Stimulated activated memory B cell treated with anti-CD40 and anti-IgM and Interleukin-4, amounts not matched to agents 10 μg/mL and 1 μg/mL and 100 μg/mL, for 72 hours (primary cell): ENCODE data around the gene RB1.
"Not testable (repeated sequence)": the region's sequence is repeated elsewhere in the genome, so short reads cannot be mapped to it uniquely, and the experiment has no call there.

Experiments used
- ATAC-seq: fragments of 150-1000 bp; cut with Tn5 transposase; 2 replicates; pipeline ENCODE4 v1.10.0; 2021
- H3K27ac Mint-ChIP-seq: one replicate; pipeline ENCODE4 v1.8.0; 2022; ENCODE audit warnings: mild to moderate bottlenecking, mixed read lengths
- H3K27me3 Mint-ChIP-seq: one replicate; pipeline ENCODE4 v1.8.0; 2022; ENCODE audit warnings: mixed read lengths
- H3K36me3 Mint-ChIP-seq: one replicate; pipeline ENCODE4 v1.8.0; 2022; ENCODE audit warnings: mixed read lengths
- H3K4me1 Mint-ChIP-seq: one replicate; pipeline ENCODE4 v1.8.0; 2022; ENCODE audit warnings: mixed read lengths
- H3K4me3 Mint-ChIP-seq: one replicate; pipeline ENCODE4 v1.8.0; 2022; ENCODE audit warnings: mild to moderate bottlenecking, moderate library complexity, mixed read lengths
- H3K9me3 Mint-ChIP-seq: one replicate; pipeline ENCODE4 v1.8.0; 2022; ENCODE audit warnings: mixed read lengths

Gene RB1

GRCh38 chr13:48355524-48355923, 52.0 kb downstream of the RB1 start:
- H3K4me1 Mint-ChIP-seq, H3K27me3 Mint-ChIP-seq, H3K4me3 Mint-ChIP-seq, ATAC-seq, H3K27ac Mint-ChIP-seq: not testable (repeated sequence)
- peaks cover 13% of the 10 kb centered on the region for H3K9me3 Mint-ChIP-seq
- peaks cover 80% of the 10 kb centered on the region for H3K36me3 Mint-ChIP-seq

DNA sequence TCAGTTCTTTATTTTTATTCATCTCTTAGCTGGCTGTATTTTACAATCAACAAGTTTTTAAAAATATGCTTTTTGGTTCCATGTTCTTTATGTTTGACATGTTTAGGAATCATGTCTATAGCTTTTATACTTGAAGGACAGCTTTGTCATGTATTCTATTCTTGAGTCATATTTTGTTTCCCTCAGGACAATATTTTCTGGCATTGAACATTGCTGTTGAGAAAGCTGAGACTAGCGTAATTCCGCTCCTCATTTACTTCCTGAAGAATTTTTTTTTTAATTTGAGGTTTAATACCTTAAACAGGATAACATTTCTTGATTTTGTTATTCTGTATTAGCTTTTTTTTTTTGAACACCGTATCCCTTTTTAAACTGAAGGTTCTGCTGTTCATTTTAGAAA, 53.2 kb downstream of the RB1 start:
- H3K4me1 Mint-ChIP-seq = no peaks in the 10 kb centered on the region
- H3K4me3 Mint-ChIP-seq = no peak overlapping the region
- ATAC-seq = no peak
- H3K9me3 Mint-ChIP-seq = peaks cover 13% of the 10 kb centered on the region
- no peak overlapping the region for H3K27ac Mint-ChIP-seq
- no peaks in the 10 kb centered on the region for H3K27me3 Mint-ChIP-seq
- H3K36me3 Mint-ChIP-seq = peaks cover 69% of the 10 kb centered on the region

GRCh38 chr13:48369988-48370387, 66.4 kb downstream of the RB1 start:
- no peak overlapping the region for H3K27ac Mint-ChIP-seq
- H3K36me3 Mint-ChIP-seq = peaks cover 72% of the 10 kb centered on the region

GRCh38 chr13:48370815-48371214, 67.3 kb downstream of the RB1 start:
- peaks cover 3% of the 10 kb centered on the region for H3K9me3 Mint-ChIP-seq
- H3K36me3 Mint-ChIP-seq = peaks cover 69% of the 10 kb centered on the region
- H3K4me3 Mint-ChIP-seq = no peak overlapping the region
- ATAC-seq = no peak
- H3K4me1 Mint-ChIP-seq = no peaks in the 10 kb centered on the region
- no peak overlapping the region for H3K27ac Mint-ChIP-seq
- H3K27me3 Mint-ChIP-seq = no peaks in the 10 kb centered on the region

More at GRCh38 chr13:48369988-48370387, 66.4 kb downstream of the RB1 start:
- Mint-ChIP-seq H3K4me1 (no peaks in the 10 kb centered on the region), H3K4me3 (no peak overlapping the region), H3K9me3 (peaks cover 3% of the 10 kb centered on the region), H3K27me3 (no peaks in the 10 kb centered on the region)
- ATAC-seq = no peak

DNA sequence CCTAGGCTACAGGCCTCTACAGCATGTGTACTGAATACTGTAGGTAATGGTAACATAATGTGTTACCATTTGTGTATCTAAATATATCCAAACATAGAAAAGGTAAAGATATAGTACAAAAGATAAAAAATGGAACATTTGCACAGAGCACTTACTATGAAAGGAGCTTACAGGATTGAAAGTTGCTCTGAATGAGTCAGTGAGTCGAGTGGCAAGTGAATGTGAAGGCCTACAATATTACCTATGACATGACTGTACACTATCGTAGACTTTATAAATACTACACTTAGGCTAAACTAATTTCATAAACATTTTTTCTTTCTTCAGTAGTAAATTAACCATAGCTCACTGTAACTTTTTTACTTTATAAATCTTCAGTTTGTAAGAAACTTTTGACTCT, 74.3 kb downstream of the RB1 start:
- no peak overlapping the region for H3K27ac Mint-ChIP-seq
- ATAC-seq = no peak

GRCh38 chr13:48380581-48380980, 77.0 kb downstream of the RB1 start:
- peaks cover 52% of the 10 kb centered on the region for H3K36me3 Mint-ChIP-seq
- no peaks in the 10 kb centered on the region for H3K27me3 Mint-ChIP-seq
- no peak overlapping the region for H3K27ac Mint-ChIP-seq
- H3K4me3 Mint-ChIP-seq = no peak overlapping the region
- ATAC-seq = no peak
- no peaks in the 10 kb centered on the region for H3K9me3 Mint-ChIP-seq
- H3K4me1 Mint-ChIP-seq = peaks cover 6% of the 10 kb centered on the region

More for the DNA sequence above, 74.3 kb downstream of the RB1 start:
- H3K4me3 Mint-ChIP-seq = no peak overlapping the region
- peaks cover 3% of the 10 kb centered on the region for H3K9me3 Mint-ChIP-seq
- no peaks in the 10 kb centered on the region for H3K27me3 Mint-ChIP-seq
- peaks cover 6% of the 10 kb centered on the region for H3K4me1 Mint-ChIP-seq
- H3K36me3 Mint-ChIP-seq = peaks cover 56% of the 10 kb centered on the region

GRCh38 chr13:48383384-48383783, 79.8 kb downstream of the RB1 start:
- H3K4me3 Mint-ChIP-seq = no peak overlapping the region
- H3K27ac Mint-ChIP-seq = no peak overlapping the region
- no peak for ATAC-seq
- H3K27me3 Mint-ChIP-seq = no peaks in the 10 kb centered on the region
- peaks cover under 1% of the 10 kb centered on the region for H3K9me3 Mint-ChIP-seq
- H3K4me1 Mint-ChIP-seq = peaks cover 6% of the 10 kb centered on the region
- peaks cover 66% of the 10 kb centered on the region for H3K36me3 Mint-ChIP-seq

GRCh38 chr13:48386816-48387215, 83.3 kb downstream of the RB1 start:
- Mint-ChIP-seq H3K4me3 (no peak overlapping the region), H3K36me3 (peaks cover 82% of the 10 kb centered on the region), H3K4me1 (no peaks in the 10 kb centered on the region), H3K27me3 (no peaks in the 10 kb centered on the region), H3K9me3 (peaks cover 22% of the 10 kb centered on the region), H3K27ac (no peak overlapping the region)
- no peak for ATAC-seq

GRCh38 chr13:48391257-48391656, 87.7 kb downstream of the RB1 start:
- no peak overlapping the region for H3K4me3 Mint-ChIP-seq
- no peaks in the 10 kb centered on the region for H3K27me3 Mint-ChIP-seq
- no peak overlapping the region for H3K27ac Mint-ChIP-seq
- H3K4me1 Mint-ChIP-seq = peaks cover 4% of the 10 kb centered on the region
- H3K9me3 Mint-ChIP-seq = peaks cover 27% of the 10 kb centered on the region
- peaks cover 100% of the 10 kb centered on the region for H3K36me3 Mint-ChIP-seq
- no peak for ATAC-seq

GRCh38 chr13:48393030-48393697, 89.6 kb downstream of the RB1 start:
- H3K27ac Mint-ChIP-seq = no peak overlapping the region
- H3K36me3 Mint-ChIP-seq = peaks cover 91% of the 10 kb centered on the region
- ATAC-seq = no peak
- H3K9me3 Mint-ChIP-seq = peaks cover 27% of the 10 kb centered on the region
- no peaks in the 10 kb centered on the region for H3K27me3 Mint-ChIP-seq
- peaks cover 4% of the 10 kb centered on the region for H3K4me1 Mint-ChIP-seq
- no peak overlapping the region for H3K4me3 Mint-ChIP-seq

DNA sequence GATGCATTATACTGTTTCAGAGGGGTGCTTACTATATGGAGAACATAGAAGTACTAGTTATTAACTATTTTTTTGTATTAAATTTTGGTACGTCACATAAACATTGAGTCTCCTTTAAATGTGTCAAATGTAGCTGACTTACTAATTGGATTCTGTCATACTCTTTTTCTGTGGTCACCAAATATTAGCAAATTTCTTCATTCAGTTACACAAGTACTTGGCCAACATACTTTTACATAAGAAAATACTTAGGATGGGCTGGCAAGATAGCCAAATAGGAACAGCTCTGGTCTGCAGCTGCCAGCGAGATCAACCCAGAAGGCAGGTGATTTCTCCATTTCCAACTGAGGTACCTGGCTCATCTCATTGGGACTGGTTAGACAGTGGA, 90.1 kb downstream of the RB1 start:
- peaks cover 91% of the 10 kb centered on the region for H3K36me3 Mint-ChIP-seq
- H3K27me3 Mint-ChIP-seq = no peaks in the 10 kb centered on the region
- H3K4me1 Mint-ChIP-seq = peaks cover 4% of the 10 kb centered on the region
- ATAC-seq = no peak
- no peak overlapping the region for H3K4me3 Mint-ChIP-seq
- H3K9me3 Mint-ChIP-seq = peaks cover 23% of the 10 kb centered on the region
- no peak overlapping the region for H3K27ac Mint-ChIP-seq

DNA sequence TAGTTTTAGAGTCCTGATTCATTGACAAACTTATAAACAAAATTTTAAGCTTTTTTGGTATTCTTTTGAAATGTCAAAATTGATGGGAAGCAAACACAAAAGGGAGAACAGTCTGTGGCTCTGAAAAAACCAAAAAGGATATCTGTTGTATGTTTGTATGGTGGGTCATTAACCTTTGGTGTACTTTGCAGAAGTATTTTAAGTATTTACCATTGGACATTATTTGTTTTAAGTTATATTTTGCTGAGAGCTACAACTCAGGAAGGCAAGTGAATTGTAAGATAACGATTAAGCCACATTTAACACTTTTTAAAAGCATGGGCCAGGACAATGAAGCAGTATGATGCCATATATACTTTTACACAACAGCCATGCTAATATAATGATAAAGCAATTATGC, 94.2 kb downstream of the RB1 start:
- peaks cover 22% of the 10 kb centered on the region for H3K4me1 Mint-ChIP-seq
- no peak for ATAC-seq
- no peak overlapping the region for H3K4me3 Mint-ChIP-seq
- H3K27me3 Mint-ChIP-seq = no peaks in the 10 kb centered on the region
- H3K36me3 Mint-ChIP-seq = peaks cover 67% of the 10 kb centered on the region
- H3K9me3 Mint-ChIP-seq = peaks cover 5% of the 10 kb centered on the region
- no peak overlapping the region for H3K27ac Mint-ChIP-seq

DNA sequence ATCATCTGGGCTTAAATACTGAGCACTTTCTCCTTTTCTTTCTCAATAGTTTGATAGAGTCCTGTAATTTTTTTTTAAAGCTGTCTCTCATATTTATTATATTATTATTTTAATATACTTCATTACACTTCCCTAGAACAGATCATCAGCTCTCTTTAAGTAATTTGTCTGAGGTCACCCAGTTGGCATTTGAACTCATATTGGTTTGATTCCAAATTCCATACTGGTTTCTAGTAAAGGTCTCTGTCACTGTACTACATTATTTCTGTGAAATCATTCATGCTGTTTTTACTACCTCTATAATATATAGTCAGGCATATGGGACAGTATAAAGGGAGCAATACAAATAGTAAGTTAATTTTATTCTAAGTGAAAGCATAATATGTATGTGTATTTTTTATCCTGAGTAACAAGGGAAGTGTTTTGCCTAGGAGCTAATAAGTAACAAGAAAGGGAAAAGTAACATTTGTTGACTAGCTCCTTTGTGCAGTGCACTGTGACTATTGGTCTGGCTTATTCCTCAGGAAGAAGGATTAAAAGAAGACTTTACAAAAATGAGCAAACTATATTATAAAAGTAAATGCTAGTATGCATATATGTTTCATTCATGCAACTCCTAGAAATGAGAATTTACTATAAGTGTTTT, 95.0 kb downstream of the RB1 start:
- H3K4me1 Mint-ChIP-seq = peaks cover 22% of the 10 kb centered on the region
- peaks cover 67% of the 10 kb centered on the region for H3K36me3 Mint-ChIP-seq
- H3K9me3 Mint-ChIP-seq = peaks cover 5% of the 10 kb centered on the region
- no peak overlapping the region for H3K27ac Mint-ChIP-seq
- no peak overlapping the region for H3K4me3 Mint-ChIP-seq
- no peak for ATAC-seq
- no peaks in the 10 kb centered on the region for H3K27me3 Mint-ChIP-seq

- Mint-ChIP-seq H3K4me1 (peaks cover 22% of the 10 kb centered on the region), H3K27ac (no peak overlapping the region), H3K9me3 (peaks cover 5% of the 10 kb centered on the region), H3K27me3 (no peaks in the 10 kb centered on the region), H3K4me3 (no peak overlapping the region), H3K36me3 (peaks cover 59% of the 10 kb centered on the region)
- no peak for ATAC-seq
Measured at GRCh38 chr13:48400090-48400694, 96.6 kb downstream of the RB1 start.

- Mint-ChIP-seq H3K36me3 (peaks cover 58% of the 10 kb centered on the region), H3K4me3 (no peak overlapping the region), H3K27me3 (no peaks in the 10 kb centered on the region), H3K4me1 (peaks cover 22% of the 10 kb centered on the region), H3K9me3 (no peaks in the 10 kb centered on the region), H3K27ac (no peak overlapping the region)
- ATAC-seq = no peak
Measured at GRCh38 chr13:48400850-48401291, 97.3 kb downstream of the RB1 start.

DNA sequence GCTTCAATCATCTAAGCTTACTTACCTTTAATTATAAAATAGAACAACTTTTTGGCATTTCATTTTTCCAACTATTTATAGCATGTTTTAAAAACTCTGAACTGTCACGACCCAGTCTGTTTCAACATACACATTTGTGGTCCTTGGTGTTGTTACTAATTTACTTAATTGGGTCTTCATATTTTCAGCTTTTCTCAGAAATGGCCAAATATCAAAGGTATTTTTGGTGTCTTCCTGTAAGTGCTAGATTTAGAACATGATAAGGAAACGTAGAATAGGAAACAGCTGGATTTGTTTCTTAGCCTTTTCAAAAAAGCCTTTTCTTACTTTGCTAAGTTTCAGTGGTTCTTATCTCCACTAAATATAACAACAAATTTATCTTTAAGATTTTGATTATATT, 97.9 kb downstream of the RB1 start:
- H3K4me1 Mint-ChIP-seq = peaks cover 22% of the 10 kb centered on the region

More for the DNA sequence above, 97.9 kb downstream of the RB1 start:
- Mint-ChIP-seq H3K36me3 (peaks cover 58% of the 10 kb centered on the region), H3K27ac (no peak overlapping the region), H3K4me3 (no peak overlapping the region), H3K9me3 (no peaks in the 10 kb centered on the region), H3K27me3 (no peaks in the 10 kb centered on the region)
- ATAC-seq = no peak
